Stimulated activated CD8-positive, alpha-beta memory T cell treated with anti-CD3 and anti-CD28 coated beads, Interleukin-2, amount 100 ng/mL, for 48 hours (primary cell): Measurements from ENCODE around the gene GPR27.

Experiments used
- DNase-seq, 2 donors: peaks; one replicate each; pipeline ENCODE4 v3.0.0-alpha.2; 2020; ENCODE audit warnings: low read depth in 2 of 2

Gene GPR27

GRCh38 chr3:71786217-71786549 lies 32.5 kb downstream of the GPR27 start:
- no peak for DNase-seq

- DNase-seq = no peak
Observed at GRCh38 chr3:71786551-71786950, 32.9 kb downstream of the GPR27 start.

- DNase-seq = no peak
Observed at GRCh38 chr3:71787851-71788405, 34.3 kb downstream of the GPR27 start.

GRCh38 chr3:71789922-71790321 lies 36.3 kb downstream of the GPR27 start:
- no peak for DNase-seq

GRCh38 chr3:71791634-71792033 lies 38.0 kb downstream of the GPR27 start:
- DNase-seq = no peak

GRCh38 chr3:71796290-71796689 lies 42.6 kb downstream of the GPR27 start:
- DNase-seq = no peak

GRCh38 chr3:71797455-71797854 lies 43.8 kb downstream of the GPR27 start:
- no peak for DNase-seq

- no peak for DNase-seq
Observed at GRCh38 chr3:71800023-71800422, 46.4 kb downstream of the GPR27 start.

GRCh38 chr3:71801986-71802385 lies 48.3 kb downstream of the GPR27 start:
- DNase-seq = no peak

GRCh38 chr3:71803248-71803647 lies 49.6 kb downstream of the GPR27 start:
- DNase-seq = no peak

GRCh38 chr3:71805199-71805598 lies 51.5 kb downstream of the GPR27 start:
- DNase-seq = no peak

- no peak for DNase-seq
Observed at GRCh38 chr3:71805691-71806090, 52.0 kb downstream of the GPR27 start.
